HUES48 (cell line): Measurements from ENCODE around the gene KCNIP1.

ENCODE experiments used
- H3K27ac ChIP-seq: one replicate; pipeline ENCODE4 v1.7.0; 2013; ENCODE audit warnings: low read depth, low read length, inconsistent platforms
- H3K27me3 ChIP-seq: 2 replicates; pipeline ENCODE4 v1.6.1; 2013; ENCODE audit warnings: mild to moderate bottlenecking, low read length; ENCODE audit not compliant: control insufficient read depth, insufficient read depth
- H3K36me3 ChIP-seq: 2 replicates; pipeline ENCODE4 v1.6.1; 2013; ENCODE audit warnings: low read length; ENCODE audit not compliant: control insufficient read depth, insufficient read depth
- H3K4me1 ChIP-seq: 2 replicates; pipeline ENCODE4 v1.6.1; 2013; ENCODE audit warnings: mild to moderate bottlenecking, low read length; ENCODE audit not compliant: control insufficient read depth, insufficient read depth
- H3K4me3 ChIP-seq: 2 replicates; pipeline ENCODE4 v1.5.1; 2013; ENCODE audit warnings: mild to moderate bottlenecking, low read depth, low read length
- H3K9ac ChIP-seq: 2 replicates; pipeline ENCODE4 v1.6.1; 2013; ENCODE audit warnings: mild to moderate bottlenecking, low read depth, low read length, moderate library complexity
- H3K9me3 ChIP-seq: 2 replicates; pipeline ENCODE4 v1.6.1; 2013; ENCODE audit warnings: low read length; ENCODE audit not compliant: control insufficient read depth, insufficient read depth

The KCNIP1 gene

DNA sequence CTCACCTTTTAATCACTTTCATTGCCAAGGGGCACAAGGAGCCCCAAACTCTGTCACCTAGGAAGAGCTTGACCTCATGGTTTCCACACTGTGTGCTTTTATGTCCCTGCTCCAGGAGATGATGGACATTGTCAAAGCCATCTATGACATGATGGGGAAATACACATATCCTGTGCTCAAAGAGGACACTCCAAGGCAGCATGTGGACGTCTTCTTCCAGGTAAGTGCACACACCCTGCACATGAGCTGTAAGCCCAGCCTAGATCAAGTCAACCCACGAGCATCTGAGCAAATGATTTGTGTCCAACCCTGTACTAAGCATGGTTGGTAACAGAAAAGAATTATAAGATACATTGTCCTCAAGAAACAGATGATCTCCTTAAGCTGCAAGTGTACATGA is 228.9 kb downstream of the KCNIP1 start:
- Histone ChIP-seq H3K27me3 (no peaks in the 10 kb centered on the region), H3K4me1 (peaks cover 10% of the 10 kb centered on the region), H3K4me3 (no peak overlapping the region), H3K9ac (no peak overlapping the region), H3K9me3 (no peaks in the 10 kb centered on the region; the same call in 1 of the 2 replicates), H3K36me3 (no peaks in the 10 kb centered on the region), H3K27ac (no peak overlapping the region)

DNA sequence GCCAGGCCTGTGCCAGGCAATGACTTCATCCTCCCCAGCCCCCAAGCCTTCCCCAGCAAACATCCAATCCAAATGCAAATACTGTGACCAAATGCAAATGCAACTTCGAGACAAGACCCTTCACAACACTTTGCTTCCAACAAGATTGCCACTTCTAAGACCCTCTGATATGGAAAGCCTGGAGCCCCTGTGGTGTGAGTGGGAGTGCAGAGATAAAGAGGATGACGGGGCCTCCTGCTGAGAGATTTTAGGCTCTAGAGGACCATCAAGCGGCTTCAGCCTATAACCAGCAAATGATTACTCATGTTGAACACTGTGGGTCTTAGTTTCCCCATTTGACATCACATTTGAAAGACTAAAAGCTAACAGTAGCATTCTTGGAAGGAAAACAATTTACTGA is 233.1 kb downstream of the KCNIP1 start:
- H3K9me3 ChIP-seq: no peaks in the 10 kb centered on the region
- H3K4me1 ChIP-seq: peaks cover 14% of the 10 kb centered on the region
- H3K27ac ChIP-seq: peak overlapping the region; percentile 73
- H3K27me3 ChIP-seq: no peaks in the 10 kb centered on the region
- H3K4me3 ChIP-seq: no peak overlapping the region
- no peaks in the 10 kb centered on the region for H3K36me3 ChIP-seq
- no peak overlapping the region for H3K9ac ChIP-seq

DNA sequence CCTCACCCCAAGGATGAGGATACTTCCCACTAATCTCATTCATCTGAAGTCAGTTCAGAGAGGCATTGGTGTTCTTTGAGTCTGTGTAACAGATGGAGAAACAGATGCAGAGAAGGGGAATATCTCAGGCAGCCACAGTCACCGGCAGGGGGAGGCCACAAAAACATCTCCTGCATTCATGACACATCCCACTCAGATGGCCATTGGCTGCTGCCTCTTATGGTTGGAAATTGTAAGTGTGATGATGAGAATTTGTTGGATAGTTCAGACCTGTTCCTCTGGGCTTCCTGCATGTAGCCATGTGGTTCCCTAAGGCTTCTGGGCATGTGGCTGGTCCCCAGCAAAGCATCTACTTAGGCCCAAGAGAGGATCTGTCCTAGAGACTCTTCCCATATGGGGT is 233.8 kb downstream of the KCNIP1 start:
- Histone ChIP-seq H3K9me3 (no peaks in the 10 kb centered on the region), H3K27ac (peak overlapping the region; percentile 73), H3K36me3 (no peaks in the 10 kb centered on the region), H3K4me1 (peaks cover 14% of the 10 kb centered on the region), H3K9ac (no peak overlapping the region), H3K27me3 (no peaks in the 10 kb centered on the region), H3K4me3 (no peak overlapping the region)

DNA sequence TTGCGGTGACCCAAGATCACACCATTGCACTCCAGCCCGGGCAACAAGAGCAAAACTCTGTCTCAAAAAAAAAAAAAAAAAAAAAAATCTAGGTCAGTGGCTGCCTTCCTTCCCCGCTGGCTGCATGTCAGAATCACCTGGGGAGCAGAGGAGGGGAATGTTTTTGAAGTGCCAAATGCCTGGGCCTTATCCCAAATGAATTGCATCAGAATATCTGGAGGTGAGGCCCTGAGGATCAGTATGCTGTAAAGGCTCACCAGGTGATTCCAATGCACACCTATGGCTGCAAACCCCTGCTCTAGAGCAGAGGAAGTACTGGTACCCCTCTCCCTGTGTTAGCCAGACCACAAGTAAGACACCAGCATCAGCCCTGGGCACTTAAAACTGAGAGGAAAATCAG is 235.0 kb downstream of the KCNIP1 start:
- no peak overlapping the region for H3K4me3 ChIP-seq
- peak overlapping the region; percentile 17 for H3K27ac ChIP-seq
- no peaks in the 10 kb centered on the region for H3K9me3 ChIP-seq
- peak overlapping the region; percentile 28; the same call in 1 of the 2 replicates for H3K9ac ChIP-seq
- no peaks in the 10 kb centered on the region for H3K27me3 ChIP-seq
- H3K36me3 ChIP-seq: no peaks in the 10 kb centered on the region
- H3K4me1 ChIP-seq: peaks cover 18% of the 10 kb centered on the region

DNA sequence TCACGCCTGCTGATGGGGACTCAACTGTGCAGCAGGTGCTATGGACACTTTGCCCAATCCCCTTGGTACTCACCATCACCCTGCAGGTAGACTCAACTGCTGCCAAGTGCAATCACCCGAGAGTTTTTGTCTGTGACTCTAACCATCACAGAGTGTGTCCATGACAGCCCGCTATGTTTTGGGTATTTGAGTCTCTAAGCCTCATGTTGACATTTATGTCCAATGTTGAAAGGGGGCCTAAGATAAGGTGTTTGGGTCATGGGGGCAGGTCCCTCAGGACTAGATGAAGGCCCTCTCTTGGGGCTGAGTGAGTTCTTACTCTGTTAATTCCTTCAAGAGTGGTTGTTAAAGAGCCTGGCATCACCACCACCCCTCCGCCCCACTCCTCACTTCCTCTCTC is 235.6 kb downstream of the KCNIP1 start:
- Histone ChIP-seq H3K9ac (no peak overlapping the region), H3K4me1 (peaks cover 19% of the 10 kb centered on the region), H3K4me3 (no peak overlapping the region), H3K36me3 (no peaks in the 10 kb centered on the region), H3K9me3 (no peaks in the 10 kb centered on the region), H3K27ac (no peak overlapping the region), H3K27me3 (no peaks in the 10 kb centered on the region)

DNA sequence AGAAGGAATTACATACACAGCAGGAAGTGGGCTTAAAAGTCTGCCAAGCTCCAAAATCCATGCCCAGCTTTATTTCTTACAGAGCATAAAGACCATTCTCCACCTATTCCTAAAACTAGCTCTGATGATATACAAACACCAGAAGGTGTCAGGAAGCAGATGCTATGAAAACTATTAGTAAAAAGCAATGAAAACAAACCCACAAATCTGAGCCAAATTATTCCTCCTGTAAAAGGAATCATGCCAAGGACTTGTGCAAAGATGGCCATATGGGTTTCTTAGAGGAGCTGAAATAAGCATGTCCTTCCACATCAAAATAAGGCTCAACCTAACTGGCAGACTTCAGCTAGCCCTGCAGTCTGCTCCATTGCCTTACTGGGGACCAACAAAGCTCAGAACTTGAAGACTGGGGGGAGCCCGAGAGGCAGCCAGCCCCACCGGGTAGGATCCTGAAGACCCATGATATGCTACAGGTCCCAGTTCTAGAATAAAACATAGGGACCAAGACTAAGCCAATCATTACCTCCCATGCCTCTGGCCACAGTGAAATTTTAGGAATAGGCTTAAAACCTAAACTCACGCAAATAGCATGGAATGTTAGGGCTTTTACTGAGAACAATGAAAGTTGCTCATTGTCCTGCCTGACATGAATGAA is 236.9 kb downstream of the KCNIP1 start:
- Histone ChIP-seq H3K9me3 (no peaks in the 10 kb centered on the region), H3K9ac (no peak overlapping the region), H3K4me1 (peaks cover 29% of the 10 kb centered on the region), H3K27ac (no peak overlapping the region), H3K36me3 (no peaks in the 10 kb centered on the region), H3K4me3 (no peak overlapping the region), H3K27me3 (no peaks in the 10 kb centered on the region; the same call in 1 of the 2 replicates)

DNA sequence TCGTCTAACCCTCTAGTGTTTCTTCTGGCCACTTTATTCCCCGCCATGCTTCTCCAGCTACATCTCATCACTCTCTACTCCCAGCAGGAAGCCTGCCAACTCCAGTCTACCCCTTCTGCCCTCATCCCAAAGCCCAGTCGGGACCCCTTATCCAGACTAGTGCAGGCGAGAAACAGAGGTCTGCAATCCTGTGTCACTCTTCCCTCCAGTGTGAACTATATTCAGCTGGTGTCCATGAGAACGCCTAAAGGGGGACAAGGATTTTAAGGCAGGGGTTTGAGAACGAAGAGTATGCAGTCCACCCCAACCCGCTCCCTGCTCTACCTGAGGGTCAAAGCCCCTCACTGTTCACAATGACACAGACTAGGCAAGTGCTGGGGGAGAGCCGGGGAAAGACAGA is 238.0 kb downstream of the KCNIP1 start:
- Histone ChIP-seq H3K4me3 (no peak overlapping the region), H3K27ac (no peak overlapping the region)

DNA sequence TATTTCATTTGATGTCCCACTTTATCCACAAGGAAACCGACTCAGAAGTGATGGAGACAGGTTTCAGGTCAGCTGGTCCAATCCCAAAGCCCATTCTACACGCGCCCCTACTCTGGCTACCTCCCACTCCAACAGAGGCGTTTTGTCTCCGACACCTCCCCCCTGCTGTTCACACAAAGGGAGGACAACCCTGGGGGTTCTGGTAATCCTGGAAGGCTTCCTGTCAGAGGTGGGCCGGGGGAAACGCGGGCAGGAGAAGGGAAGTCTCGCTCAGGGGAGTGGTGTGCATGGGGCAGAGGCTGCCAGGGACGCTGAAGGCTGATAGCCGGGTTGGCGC is 240.0 kb downstream of the KCNIP1 start:
- H3K27ac ChIP-seq: no peak overlapping the region
- H3K4me1 ChIP-seq: peaks cover 22% of the 10 kb centered on the region
- no peaks in the 10 kb centered on the region for H3K9me3 ChIP-seq
- no peaks in the 10 kb centered on the region for H3K36me3 ChIP-seq
- no peak overlapping the region for H3K9ac ChIP-seq
- peak overlapping the region; percentile 60 for H3K4me3 ChIP-seq
- H3K27me3 ChIP-seq: no peaks in the 10 kb centered on the region; the same call in 1 of the 2 replicates

More for the DNA sequence above, 238.0 kb downstream of the KCNIP1 start:
- Histone ChIP-seq H3K9me3 (no peaks in the 10 kb centered on the region), H3K4me1 (peaks cover 29% of the 10 kb centered on the region), H3K9ac (no peak overlapping the region), H3K27me3 (no peaks in the 10 kb centered on the region; the same call in 1 of the 2 replicates), H3K36me3 (no peaks in the 10 kb centered on the region)

DNA sequence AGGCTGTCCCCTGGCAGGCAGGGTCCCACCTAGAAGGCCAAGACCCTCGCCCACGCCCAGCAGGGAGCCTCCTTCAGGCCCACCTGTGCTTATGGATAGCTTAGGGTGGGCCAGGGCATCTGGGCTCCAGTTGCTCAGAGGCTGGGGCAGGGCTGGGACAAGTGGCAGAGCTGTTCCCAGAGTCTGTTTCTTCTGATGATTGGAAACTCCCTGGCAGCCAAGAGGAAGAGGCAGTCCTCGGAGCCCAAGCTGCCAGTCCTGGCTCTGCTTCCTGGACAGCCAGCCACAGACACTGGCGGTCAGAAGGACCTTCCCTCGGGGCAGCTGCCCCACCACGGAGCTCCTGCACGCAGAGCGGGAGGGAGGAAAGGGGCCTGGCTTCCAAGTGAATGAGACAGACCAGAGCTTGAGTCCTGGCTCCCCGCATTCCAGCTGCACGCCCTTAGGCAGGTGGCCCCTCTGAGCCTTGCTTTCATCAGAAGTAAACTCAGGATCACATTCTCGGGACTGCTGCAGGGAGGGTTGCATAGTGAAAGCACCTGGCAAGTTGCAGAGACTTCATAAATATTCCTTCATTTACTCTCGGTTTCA is 241.8 kb downstream of the KCNIP1 start:
- Histone ChIP-seq H3K9me3 (no peaks in the 10 kb centered on the region), H3K27ac (peak overlapping the region; percentile 48), H3K4me3 (no peak overlapping the region), H3K9ac (peak overlapping the region; percentile 36; the same call in 1 of the 2 replicates), H3K36me3 (no peaks in the 10 kb centered on the region), H3K4me1 (peaks cover 22% of the 10 kb centered on the region), H3K27me3 (no peaks in the 10 kb centered on the region; the same call in 1 of the 2 replicates)

DNA sequence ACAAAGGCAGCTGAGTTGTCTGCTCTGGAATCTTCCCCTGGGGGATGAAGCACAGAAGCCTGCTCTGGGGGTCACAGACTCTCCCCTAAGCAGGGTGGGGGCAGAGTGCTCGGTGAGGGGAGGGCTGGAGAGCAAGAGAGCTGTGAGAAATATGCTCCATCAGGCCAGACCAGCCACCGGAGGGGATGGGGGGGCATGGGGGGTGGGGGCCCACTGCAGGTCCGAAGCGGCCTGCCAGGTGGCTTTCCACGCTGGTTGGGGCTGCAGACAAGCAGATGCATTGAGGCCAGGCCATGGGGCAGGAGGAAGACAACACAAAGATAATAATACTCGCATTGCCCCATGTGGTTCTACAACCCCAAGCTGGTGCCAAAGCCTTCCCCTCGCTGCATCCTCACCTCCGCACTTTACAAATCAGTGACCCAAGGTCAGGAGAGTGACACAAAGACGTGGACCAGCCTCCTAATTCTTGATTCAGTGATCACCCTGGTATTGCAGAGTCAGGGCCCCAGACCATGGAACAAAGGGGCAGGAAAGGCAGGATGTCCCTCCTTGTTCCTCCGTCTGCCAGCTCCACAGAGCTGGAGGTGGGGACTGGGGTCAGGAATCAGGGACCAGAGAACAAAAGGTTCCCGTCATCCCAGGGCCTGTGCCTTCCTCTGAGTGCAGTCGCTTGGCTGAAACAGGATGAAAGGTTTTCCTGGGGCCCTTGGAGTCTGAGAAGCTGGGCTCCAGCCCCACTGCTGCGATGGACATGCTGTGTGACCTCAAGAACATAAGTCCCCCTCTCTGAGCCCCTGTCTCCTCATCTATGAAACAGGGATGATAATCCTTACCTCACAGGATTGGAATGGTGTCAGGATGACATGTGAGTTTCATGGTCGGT is 242.5 kb downstream of the KCNIP1 start:
- no peaks in the 10 kb centered on the region for H3K36me3 ChIP-seq
- no peaks in the 10 kb centered on the region for H3K9me3 ChIP-seq
- no peaks in the 10 kb centered on the region; the same call in 1 of the 2 replicates for H3K27me3 ChIP-seq
- H3K9ac ChIP-seq: no peak overlapping the region
- H3K4me3 ChIP-seq: no peak overlapping the region
- peaks cover 22% of the 10 kb centered on the region for H3K4me1 ChIP-seq
- peak overlapping the region; percentile 48 for H3K27ac ChIP-seq

DNA sequence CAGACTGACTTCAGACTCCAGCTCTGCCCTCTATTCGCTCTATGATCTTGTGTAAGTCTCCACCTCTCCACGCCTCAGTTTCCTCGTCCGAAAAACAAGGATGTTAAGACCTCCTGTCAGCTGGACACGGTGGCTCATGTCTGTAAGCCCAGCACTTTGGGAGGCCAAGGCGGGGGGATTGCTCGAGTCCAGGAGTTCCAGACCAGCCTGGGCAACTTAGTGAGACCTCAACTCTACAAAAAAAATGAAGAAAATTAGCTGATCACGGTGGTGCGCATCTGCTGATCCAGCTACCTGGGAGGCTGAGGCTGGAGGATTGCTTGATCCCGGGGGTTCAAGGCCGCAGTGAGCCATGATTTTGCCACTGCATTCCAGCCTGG is 243.1 kb downstream of the KCNIP1 start:
- no peaks in the 10 kb centered on the region for H3K9me3 ChIP-seq
- H3K4me3 ChIP-seq: no peak overlapping the region
- H3K27me3 ChIP-seq: no peaks in the 10 kb centered on the region; the same call in 1 of the 2 replicates
- no peak overlapping the region for H3K27ac ChIP-seq
- H3K4me1 ChIP-seq: peaks cover 22% of the 10 kb centered on the region
- H3K9ac ChIP-seq: no peak overlapping the region
- no peaks in the 10 kb centered on the region for H3K36me3 ChIP-seq
